ENCODE results near the gene CAMK2A.

The CAMK2A gene

GRCh38 chr5:150329881-150330876 is 40.6 kb upstream of the CAMK2A start:
- H3K27ac Mint-ChIP-seq = peak overlapping the region in 2 of 3 experiments; percentile 10 to 17
- H3K36me3 Mint-ChIP-seq (ENCODE audit: low read depth) = no peaks in the 10 kb centered on the region
- no peak overlapping the region for H3K4me3 Mint-ChIP-seq
- no peaks in the 10 kb centered on the region for H3K27me3 Mint-ChIP-seq (ENCODE audit: low read depth)
- TF ChIP-seq CTCF (IDR thresholded peaks at IDR 0.05; ENCODE audit: unreplicated experiment in 3 of 3) = no peak
- peaks cover 25% of the 10 kb centered on the region for H3K4me1 Mint-ChIP-seq
- no peaks in the 10 kb centered on the region for H3K9me3 Mint-ChIP-seq

- Mint-ChIP-seq H3K4me1 (peaks cover 25% of the 10 kb centered on the region), H3K9me3 (no peaks in the 10 kb centered on the region)
- TF ChIP-seq CTCF (IDR thresholded peaks at IDR 0.05; ENCODE audit: unreplicated experiment in 3 of 3) = no peak
Observed at GRCh38 chr5:150329038-150329437, 39.5 kb upstream of the CAMK2A start.

DNA sequence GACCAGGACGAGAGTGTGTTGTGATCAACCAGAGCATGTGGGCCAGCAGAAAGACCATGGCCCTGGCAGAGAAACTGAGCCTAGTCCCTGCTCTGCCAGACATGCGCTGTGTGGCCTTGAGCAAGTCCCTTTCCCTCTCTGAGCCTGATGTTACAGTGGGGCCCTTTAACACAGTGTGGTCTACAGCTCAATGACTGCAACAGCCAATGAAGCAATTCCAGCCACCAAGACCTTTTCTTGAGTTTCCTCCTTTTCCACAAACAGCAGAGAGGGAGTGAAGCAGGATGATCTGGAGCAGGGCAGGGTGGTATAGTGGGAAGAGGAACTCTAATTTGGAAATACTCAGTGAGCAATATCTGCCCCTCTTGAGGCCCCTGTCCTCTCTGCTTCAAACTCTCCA is 38.9 kb upstream of the CAMK2A start:
- peak overlapping the region in 1 of 3 experiments; percentile 9 for H3K27ac Mint-ChIP-seq
- no peaks in the 10 kb centered on the region for H3K36me3 Mint-ChIP-seq (ENCODE audit: low read depth)
- H3K9me3 Mint-ChIP-seq = no peaks in the 10 kb centered on the region
- H3K4me1 Mint-ChIP-seq = peaks cover 25% of the 10 kb centered on the region
- H3K4me3 Mint-ChIP-seq = no peak overlapping the region
- no peak for TF ChIP-seq CTCF (IDR thresholded peaks at IDR 0.05; ENCODE audit: unreplicated experiment in 3 of 3)
- H3K27me3 Mint-ChIP-seq (ENCODE audit: low read depth) = peaks cover 3% of the 10 kb centered on the region

More at GRCh38 chr5:150329038-150329437, 39.5 kb upstream of the CAMK2A start:
- H3K4me3 Mint-ChIP-seq = no peak overlapping the region
- H3K27ac Mint-ChIP-seq = peak overlapping the region in 2 of 3 experiments; percentile 9 to 47
- no peaks in the 10 kb centered on the region for H3K36me3 Mint-ChIP-seq (ENCODE audit: low read depth)
- H3K27me3 Mint-ChIP-seq (ENCODE audit: low read depth) = no peaks in the 10 kb centered on the region

- H3K9me3 Mint-ChIP-seq = no peaks in the 10 kb centered on the region
- peaks cover 25% of the 10 kb centered on the region for H3K4me1 Mint-ChIP-seq
- H3K27ac Mint-ChIP-seq = peak overlapping the region in 2 of 3 experiments; percentile 22 to 66
- H3K27me3 Mint-ChIP-seq (ENCODE audit: low read depth) = peaks cover 3% of the 10 kb centered on the region
- H3K4me3 Mint-ChIP-seq = no peak overlapping the region
- TF ChIP-seq CTCF (IDR thresholded peaks at IDR 0.05; ENCODE audit: unreplicated experiment in 3 of 3) = no peak
- no peaks in the 10 kb centered on the region for H3K36me3 Mint-ChIP-seq (ENCODE audit: low read depth)
Observed at GRCh38 chr5:150327139-150327538, 37.6 kb upstream of the CAMK2A start.

DNA sequence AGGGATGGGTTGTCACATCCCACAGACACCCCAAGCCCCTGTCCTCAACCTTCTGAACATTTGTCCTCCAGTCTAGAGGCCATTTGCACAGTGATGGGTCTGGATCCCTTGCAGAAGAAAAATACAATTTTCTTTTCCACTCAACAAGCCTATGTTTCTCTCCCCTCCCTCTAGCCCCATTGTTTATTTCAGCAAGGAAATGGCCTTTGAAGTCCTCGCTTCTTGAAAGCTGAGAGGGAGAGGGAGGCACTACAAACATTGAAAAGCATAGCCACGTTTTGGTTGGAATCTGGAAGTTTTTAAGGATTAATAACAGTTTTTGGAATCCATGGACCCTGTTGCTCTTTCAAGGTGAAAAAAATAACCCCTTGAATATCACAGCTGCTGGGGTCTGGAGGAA is 37.1 kb upstream of the CAMK2A start:
- peaks cover 3% of the 10 kb centered on the region for H3K27me3 Mint-ChIP-seq (ENCODE audit: low read depth)
- no peak overlapping the region for H3K4me3 Mint-ChIP-seq
- no peak for TF ChIP-seq CTCF (IDR thresholded peaks at IDR 0.05; ENCODE audit: unreplicated experiment in 3 of 3)
- no peaks in the 10 kb centered on the region for H3K36me3 Mint-ChIP-seq (ENCODE audit: low read depth)
- peak overlapping the region in 2 of 3 experiments; percentile 66 to 67 for H3K27ac Mint-ChIP-seq
- no peaks in the 10 kb centered on the region for H3K9me3 Mint-ChIP-seq
- H3K4me1 Mint-ChIP-seq = peaks cover 25% of the 10 kb centered on the region

All from nephron (organoid).